Measurements from ENCODE around the gene CCDC57.

GRCh38 chr17:82121660-82122629 lies 90.7 kb downstream of the CCDC57 start:
- no peak for TF ChIP-seq CTCF (IDR thresholded peaks at IDR 0.05)
- TF ChIP-seq EP300 (IDR thresholded peaks at IDR 0.05): no peak
- no peak for TF ChIP-seq POLR2A (IDR thresholded peaks at IDR 0.05)
- no peak for TF ChIP-seq POLR2AphosphoS5 (IDR thresholded peaks at IDR 0.05)

Data from stomach (tissue), 4 donors.